Neuronal stem cell (in vitro differentiated cells): ENCODE data around the gene SH3BP1.

ENCODE experiments used
- DNase-seq: peaks from one replicate; pipeline ENCODE4 v3.0.0-alpha.2; 2013; ENCODE audit warnings: low spot score
- H2AFZ ChIP-seq: one replicate; pipeline ENCODE4 v1.6.1; 2013; ENCODE audit warnings: mild to moderate bottlenecking, low read length, inconsistent platforms
- H2AK5ac ChIP-seq: 2 replicates; pipeline ENCODE4 v1.6.1; 2013; ENCODE audit warnings: low read depth, mild to moderate bottlenecking, inconsistent platforms, low read length, moderate library complexity, mixed read lengths
- H2BK120ac ChIP-seq: 2 replicates; pipeline ENCODE4 v1.6.1; 2013; ENCODE audit warnings: low read depth, mild to moderate bottlenecking, inconsistent platforms, low read length, moderate library complexity, mixed read lengths
- H2BK12ac ChIP-seq: one replicate; pipeline ENCODE4 v1.6.1; 2013; ENCODE audit warnings: low read length, inconsistent platforms
- H2BK15ac ChIP-seq: 2 replicates; pipeline ENCODE4 v1.6.1; 2013; ENCODE audit warnings: mild to moderate bottlenecking, low read length, inconsistent platforms, mixed read lengths
- H2BK5ac ChIP-seq: one replicate; pipeline ENCODE4 v1.6.1; 2013; ENCODE audit warnings: inconsistent platforms, mild to moderate bottlenecking, low read length, moderate library complexity
- H3K14ac ChIP-seq: one replicate; pipeline ENCODE4 v1.6.1; 2013; ENCODE audit warnings: low read length, inconsistent platforms
- H3K18ac ChIP-seq: 2 replicates; pipeline ENCODE4 v1.6.1; 2013; ENCODE audit warnings: low read length, inconsistent platforms
- H3K23ac ChIP-seq: 2 replicates; pipeline ENCODE4 v1.6.1; 2013; ENCODE audit warnings: low read depth, mild to moderate bottlenecking, mixed read lengths, low read length, inconsistent platforms; ENCODE audit not compliant: poor library complexity
- H3K27ac ChIP-seq: replicated peaks from 3 replicates; pipeline ENCODE4 v1.5.1; 2013; ENCODE audit warnings: low read length, inconsistent platforms
- H3K27me3 ChIP-seq, 3 experiments: 2 replicates each; pipeline ENCODE4 v1.6.1; 2013; ENCODE audit warnings: low read length in 3 of 3, mild to moderate bottlenecking in 2 of 3, inconsistent platforms in 1 of 3, low read depth in 1 of 3, mixed read lengths in 1 of 3, moderate library complexity in 1 of 3; ENCODE audit not compliant: control insufficient read depth in 3 of 3, insufficient read depth in 3 of 3
- H3K36me3 ChIP-seq, 2 donors: replicated peaks in 1 of 2; 2 replicates each; pipeline ENCODE4 v1.6.1; 2013; ENCODE audit warnings: low read length in 2 of 2; ENCODE audit not compliant: control insufficient read depth in 2 of 2, insufficient read depth in 2 of 2
- H3K4ac ChIP-seq: 2 replicates; pipeline ENCODE4 v1.6.1; 2013; ENCODE audit warnings: inconsistent platforms, mild to moderate bottlenecking, low read length, moderate library complexity
- H3K4me1 ChIP-seq, 2 donors: 1 replicate in 1 of 2; 2 replicates in 1 of 2; pipeline ENCODE4 v1.6.1; 2013; ENCODE audit warnings: low read length in 2 of 2, low read depth in 1 of 2; ENCODE audit not compliant: control insufficient read depth in 2 of 2, insufficient read depth in 1 of 2
- H3K4me2 ChIP-seq: one replicate; pipeline ENCODE4 v1.6.1; 2013; ENCODE audit warnings: mild to moderate bottlenecking, low read length, inconsistent platforms; ENCODE audit not compliant: insufficient read depth, poor library complexity, severe bottlenecking
- H3K4me3 ChIP-seq, 2 donors: 2 replicates each; pipeline ENCODE4 v1.5.1; 2013; ENCODE audit warnings: low read length in 2 of 2, mild to moderate bottlenecking in 2 of 2, inconsistent platforms in 1 of 2, moderate library complexity in 1 of 2
- H3K79me1 ChIP-seq: one replicate; pipeline ENCODE4 v1.6.1; 2013; ENCODE audit warnings: low read depth, mild to moderate bottlenecking, inconsistent platforms, low read length, moderate library complexity
- H3K9ac ChIP-seq: one replicate; pipeline ENCODE4 v1.6.1; 2013; ENCODE audit warnings: mild to moderate bottlenecking, low read depth, low read length, inconsistent platforms; ENCODE audit not compliant: poor library complexity
- H3K9me3 ChIP-seq, 2 donors: replicated peaks in 1 of 2; 2 replicates each; pipeline versions ENCODE3 to v1.6.1; 2013; ENCODE audit warnings: low read length in 2 of 2, mild to moderate bottlenecking in 2 of 2, inconsistent platforms in 1 of 2, low read depth in 1 of 2, mixed read lengths in 1 of 2, moderate library complexity in 1 of 2; ENCODE audit not compliant: control insufficient read depth in 2 of 2, insufficient read depth in 1 of 2
- H4K8ac ChIP-seq: one replicate; pipeline ENCODE4 v1.6.1; 2013; ENCODE audit warnings: low read depth, mild to moderate bottlenecking, inconsistent platforms, low read length, moderate library complexity
- H4K91ac ChIP-seq: one replicate; pipeline ENCODE4 v1.6.1; 2013; ENCODE audit warnings: low read length, low read depth, mild to moderate bottlenecking, inconsistent platforms; ENCODE audit not compliant: poor library complexity
- WGBS, 2 donors: extraction: QIAGEN DNeasy Blood & Tissue Kit; methylation state at CpG; one replicate each; pipeline ENCODE4 v1.1.7; 2013; ENCODE audit warnings: missing lambda C conversion rate in 2 of 2, mixed read lengths in 1 of 2; ENCODE audit not compliant: insufficient read length in 2 of 2, insufficient replicate concordance in 1 of 2; ENCODE audit errors: extremely low coverage in 2 of 2; 5-methylcytosine and 5-hydroxymethylcytosine counted together

Gene SH3BP1

GRCh38 chr22:37659897-37660708 is 20.6 kb downstream of the SH3BP1 start:
- WGBS, 2 donors: no CpG with 5 or more reads among the region's 14 CpGs
- Histone ChIP-seq H2BK5ac (peak overlapping the region; percentile 2), H3K9ac (peak overlapping the region; percentile 98), H3K27me3 (no peaks in the 10 kb centered on the region), H3K18ac (no peak overlapping the region), H3K14ac (no peak overlapping the region), H4K8ac (no peak overlapping the region), H3K4me3 (peak overlapping the region; percentile 52 to 94), H3K36me3 (peaks cover 4 to 32% of the 10 kb centered on the region in 2 donors), H3K4me1 (peaks cover 11 to 16% of the 10 kb centered on the region in 2 donors), H3K4me2 (peak overlapping the region; percentile 82), H2BK120ac (no peak overlapping the region), H3K79me1 (peaks cover 12% of the 10 kb centered on the region), H2BK12ac (no peak overlapping the region), H3K23ac (no peak overlapping the region), H2BK15ac (no peak overlapping the region), H4K91ac (no peak overlapping the region), H2AK5ac (no peak overlapping the region), H3K9me3 (no peaks in the 10 kb centered on the region), H2AFZ (no peak overlapping the region), H3K27ac (no peak overlapping the region), H3K4ac (no peak overlapping the region)
- no peak for DNase-seq

- no CpG with 5 or more reads among the region's 2 CpGs for WGBS, 2 donors
- H3K23ac ChIP-seq: no peak overlapping the region
- peaks cover 7 to 38% of the 10 kb centered on the region in 2 donors for H3K36me3 ChIP-seq
- no peak overlapping the region for H3K27ac ChIP-seq
- H4K8ac ChIP-seq: no peak overlapping the region
- H3K27me3 ChIP-seq: no peaks in the 10 kb centered on the region
- H3K4me1 ChIP-seq: peaks cover 11 to 16% of the 10 kb centered on the region in 2 donors
- H3K79me1 ChIP-seq: peaks cover 18% of the 10 kb centered on the region
- H3K9ac ChIP-seq: no peak overlapping the region
- H2BK5ac ChIP-seq: no peak overlapping the region
- no peak overlapping the region for H3K4ac ChIP-seq
- H3K14ac ChIP-seq: no peak overlapping the region
- H2BK15ac ChIP-seq: no peak overlapping the region
- H3K18ac ChIP-seq: no peak overlapping the region
- H2AK5ac ChIP-seq: no peak overlapping the region
- peak overlapping the region in 1 of 2 donors; percentile 52 for H3K4me3 ChIP-seq
- H2BK120ac ChIP-seq: no peak overlapping the region
- H3K9me3 ChIP-seq: no peaks in the 10 kb centered on the region
- H3K4me2 ChIP-seq: no peak overlapping the region
- no peak overlapping the region for H2BK12ac ChIP-seq
- no peak overlapping the region for H4K91ac ChIP-seq
- no peak for DNase-seq
- H2AFZ ChIP-seq: no peak overlapping the region
Measured at GRCh38 chr22:37660709-37661045, 21.2 kb downstream of the SH3BP1 start.

- Histone ChIP-seq H2BK15ac (no peak overlapping the region), H3K9me3 (no peaks in the 10 kb centered on the region), H3K9ac (no peak overlapping the region), H2BK12ac (no peak overlapping the region), H3K14ac (no peak overlapping the region), H2BK120ac (no peak overlapping the region), H3K27ac (no peak overlapping the region), H3K36me3 (peaks cover 14 to 45% of the 10 kb centered on the region in 2 donors), H3K27me3 (no peaks in the 10 kb centered on the region), H2AFZ (no peak overlapping the region), H4K91ac (no peak overlapping the region), H3K4ac (no peak overlapping the region), H3K4me3 (no peak overlapping the region), H3K4me2 (no peak overlapping the region), H3K18ac (no peak overlapping the region), H4K8ac (no peak overlapping the region), H3K79me1 (peaks cover 20% of the 10 kb centered on the region), H2BK5ac (no peak overlapping the region), H3K4me1 (peaks cover 11 to 16% of the 10 kb centered on the region in 2 donors), H2AK5ac (no peak overlapping the region), H3K23ac (no peak overlapping the region)
- no CpG with 5 or more reads among the region's 12 CpGs for WGBS, 2 donors
- no peak for DNase-seq
Measured at GRCh38 chr22:37661160-37661924, 21.9 kb downstream of the SH3BP1 start.

GRCh38 chr22:37662039-37662438 is 22.6 kb downstream of the SH3BP1 start:
- Histone ChIP-seq H2BK120ac (no peak overlapping the region), H2AFZ (no peak overlapping the region), H3K36me3 (peaks cover 20 to 52% of the 10 kb centered on the region in 2 donors), H3K27ac (no peak overlapping the region), H3K14ac (no peak overlapping the region), H2BK12ac (no peak overlapping the region), H3K9ac (no peak overlapping the region), H4K8ac (no peak overlapping the region), H4K91ac (no peak overlapping the region), H3K4me1 (peaks cover 11 to 16% of the 10 kb centered on the region in 2 donors), H3K4ac (no peak overlapping the region), H3K23ac (no peak overlapping the region), H2AK5ac (no peak overlapping the region), H3K79me1 (peaks cover 22% of the 10 kb centered on the region), H3K9me3 (no peaks in the 10 kb centered on the region), H3K4me2 (no peak overlapping the region), H3K4me3 (no peak overlapping the region), H3K27me3 (no peaks in the 10 kb centered on the region), H3K18ac (no peak overlapping the region), H2BK5ac (no peak overlapping the region), H2BK15ac (no peak overlapping the region)
- no peak for DNase-seq
- no CpG with 5 or more reads among the region's 5 CpGs for WGBS, 2 donors
